Measurements from ENCODE around the gene AP2B1. TPM values are rescaled to one million over a fixed set of nuclear protein-coding genes. Genes with fewer than 3 reads are reported as not detected.

Gene AP2B1
- total RNA-seq, 2 donors from 2014 or later: 29.3 to 43.6 TPM

DNA sequence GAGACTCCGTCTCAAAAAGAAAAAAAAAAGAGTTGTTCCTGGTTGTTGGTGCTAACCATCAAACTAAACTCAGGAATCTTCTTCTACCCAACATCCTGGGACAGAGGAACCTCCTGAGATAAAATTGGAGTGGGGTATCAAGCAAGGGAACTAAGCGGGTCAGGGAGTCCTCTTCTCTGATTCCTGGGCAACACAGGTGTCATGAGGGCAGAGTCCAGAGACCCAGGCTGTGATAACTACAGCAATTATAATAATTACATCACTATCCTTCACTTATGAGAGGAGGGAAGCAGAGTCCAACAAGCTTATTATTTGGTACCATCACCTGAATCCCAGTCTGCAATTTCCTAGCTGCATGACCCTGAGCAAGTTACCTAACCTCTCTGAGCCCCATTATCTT lies 181.7 kb downstream of the AP2B1 start:
- Histone ChIP-seq H3K9me3 (no peaks in the 10 kb centered on the region), H3K36me3 (replicated peaks in 1 of 2; ENCODE audit: insufficient read depth in 1 of 2, low read depth in 2 of 2) (no peaks in the 10 kb centered on the region), H3K27me3 (no peaks in the 10 kb centered on the region), H3K27ac (no peak overlapping the region), H3K4me1 (peaks cover 10% of the 10 kb centered on the region), H3K4me3 (no peak overlapping the region)
- ATAC-seq (no peak), DNase-seq (no peak)
- intact Hi-C loops (cut with DNase I): loop anchor here (5.0 kb wide), 1 partner anchor 39 kb away; the partner anchor contains the start of gene TAF15
- 80 to 81% methylated on average over 2 of the region's 2 CpGs for WGBS, 2 donors
- TF ChIP-seq POLR2A (IDR thresholded peaks at IDR 0.05): no peak
- TF ChIP-seq, protein P1, sequence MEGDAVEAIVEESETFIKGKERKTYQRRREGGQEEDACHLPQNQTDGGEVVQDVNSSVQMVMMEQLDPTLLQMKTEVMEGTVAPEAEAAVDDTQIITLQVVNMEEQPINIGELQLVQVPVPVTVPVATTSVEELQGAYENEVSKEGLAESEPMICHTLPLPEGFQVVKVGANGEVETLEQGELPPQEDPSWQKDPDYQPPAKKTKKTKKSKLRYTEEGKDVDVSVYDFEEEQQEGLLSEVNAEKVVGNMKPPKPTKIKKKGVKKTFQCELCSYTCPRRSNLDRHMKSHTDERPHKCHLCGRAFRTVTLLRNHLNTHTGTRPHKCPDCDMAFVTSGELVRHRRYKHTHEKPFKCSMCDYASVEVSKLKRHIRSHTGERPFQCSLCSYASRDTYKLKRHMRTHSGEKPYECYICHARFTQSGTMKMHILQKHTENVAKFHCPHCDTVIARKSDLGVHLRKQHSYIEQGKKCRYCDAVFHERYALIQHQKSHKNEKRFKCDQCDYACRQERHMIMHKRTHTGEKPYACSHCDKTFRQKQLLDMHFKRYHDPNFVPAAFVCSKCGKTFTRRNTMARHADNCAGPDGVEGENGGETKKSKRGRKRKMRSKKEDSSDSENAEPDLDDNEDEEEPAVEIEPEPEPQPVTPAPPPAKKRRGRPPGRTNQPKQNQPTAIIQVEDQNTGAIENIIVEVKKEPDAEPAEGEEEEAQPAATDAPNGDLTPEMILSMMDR (IDR thresholded peaks at IDR 0.05): no peak

DNA sequence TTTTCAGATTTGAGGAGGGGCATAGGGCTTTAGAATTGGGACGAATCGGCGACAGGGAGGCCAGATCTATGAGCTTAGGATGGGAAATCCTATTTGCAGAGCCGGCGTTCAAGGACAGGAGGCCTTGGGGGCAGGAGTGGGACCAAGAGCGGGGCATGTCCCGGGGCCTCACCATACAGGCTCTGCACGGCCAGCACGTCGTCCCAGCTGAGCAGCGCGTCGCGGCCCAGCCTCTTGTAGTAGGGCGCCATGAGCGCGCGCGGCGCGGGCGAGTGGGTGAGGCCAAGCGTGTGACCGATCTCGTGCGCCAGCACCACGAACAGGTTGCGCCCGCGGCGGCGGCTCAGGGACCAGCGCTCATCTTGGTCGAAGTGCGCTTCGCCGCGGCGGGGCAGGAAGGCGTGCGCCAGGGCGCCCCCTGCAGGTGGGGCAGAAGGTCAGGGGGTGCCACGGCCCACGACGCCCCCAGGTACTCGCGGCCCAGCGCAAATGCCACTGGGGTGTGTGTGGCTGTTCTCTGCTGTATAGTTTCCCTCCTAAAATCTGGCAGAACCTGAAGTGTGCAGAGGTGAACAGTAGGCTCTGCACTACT lies 182.9 kb downstream of the AP2B1 start:
- no peak overlapping the region for H3K4me3 ChIP-seq
- peaks cover 3% of the 10 kb centered on the region for H3K4me1 ChIP-seq
- no peaks in the 10 kb centered on the region for H3K27me3 ChIP-seq
- intact Hi-C loops (cut with DNase I): loop anchor here (5.0 kb wide), 1 partner anchor 37 kb away; the partner anchor contains the start of gene TAF15
- H3K9me3 ChIP-seq: no peaks in the 10 kb centered on the region
- no peaks in the 10 kb centered on the region for H3K36me3 ChIP-seq (replicated peaks in 1 of 2; ENCODE audit: insufficient read depth in 1 of 2, low read depth in 2 of 2)
- no peak for DNase-seq
- WGBS, 2 donors: 80 to 81% methylated on average over 38 to 40 of the region's 48 CpGs
- TF ChIP-seq POLR2A (IDR thresholded peaks at IDR 0.05): no peak
- TF ChIP-seq, protein P1 (IDR thresholded peaks at IDR 0.05): no peak
- no peak for ATAC-seq
- H3K27ac ChIP-seq: no peak overlapping the region

DNA sequence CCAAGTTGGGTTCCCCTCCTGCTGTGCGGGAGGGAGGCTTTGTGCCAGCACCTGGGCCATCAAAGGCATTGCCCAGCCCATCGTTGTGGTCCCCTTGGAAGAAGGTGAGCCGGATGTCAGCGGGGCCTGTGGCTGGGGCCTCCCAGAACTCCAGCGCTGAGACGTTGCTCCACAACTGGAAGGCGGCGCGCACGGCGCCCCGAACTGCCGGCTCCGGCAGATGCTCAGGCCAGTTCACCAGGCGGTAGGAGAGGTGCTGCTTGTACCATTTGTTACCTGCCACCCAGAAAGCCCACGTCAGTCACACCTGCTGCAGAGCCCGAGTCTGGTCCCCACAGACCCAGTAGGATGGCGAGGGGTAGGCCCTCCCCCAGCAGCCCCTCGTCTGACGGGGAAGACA lies 186.0 kb downstream of the AP2B1 start:
- WGBS, 2 donors: 82% methylated on average over 20 of the region's 20 CpGs; no CpG with 5 or more reads in 1 of the 2 donors
- Histone ChIP-seq H3K27ac (no peak overlapping the region), H3K4me3 (no peak overlapping the region), H3K4me1 (peaks cover 9% of the 10 kb centered on the region), H3K9me3 (no peaks in the 10 kb centered on the region), H3K27me3 (no peaks in the 10 kb centered on the region), H3K36me3 (replicated peaks in 1 of 2; ENCODE audit: insufficient read depth in 1 of 2, low read depth in 2 of 2) (no peaks in the 10 kb centered on the region)
- DNase-seq (no peak), ATAC-seq (no peak)
- intact Hi-C loops (cut with DNase I): no loop called here
- TF ChIP-seq POLR2A (IDR thresholded peaks at IDR 0.05): no peak
- TF ChIP-seq, protein P1 (IDR thresholded peaks at IDR 0.05): no peak

DNA sequence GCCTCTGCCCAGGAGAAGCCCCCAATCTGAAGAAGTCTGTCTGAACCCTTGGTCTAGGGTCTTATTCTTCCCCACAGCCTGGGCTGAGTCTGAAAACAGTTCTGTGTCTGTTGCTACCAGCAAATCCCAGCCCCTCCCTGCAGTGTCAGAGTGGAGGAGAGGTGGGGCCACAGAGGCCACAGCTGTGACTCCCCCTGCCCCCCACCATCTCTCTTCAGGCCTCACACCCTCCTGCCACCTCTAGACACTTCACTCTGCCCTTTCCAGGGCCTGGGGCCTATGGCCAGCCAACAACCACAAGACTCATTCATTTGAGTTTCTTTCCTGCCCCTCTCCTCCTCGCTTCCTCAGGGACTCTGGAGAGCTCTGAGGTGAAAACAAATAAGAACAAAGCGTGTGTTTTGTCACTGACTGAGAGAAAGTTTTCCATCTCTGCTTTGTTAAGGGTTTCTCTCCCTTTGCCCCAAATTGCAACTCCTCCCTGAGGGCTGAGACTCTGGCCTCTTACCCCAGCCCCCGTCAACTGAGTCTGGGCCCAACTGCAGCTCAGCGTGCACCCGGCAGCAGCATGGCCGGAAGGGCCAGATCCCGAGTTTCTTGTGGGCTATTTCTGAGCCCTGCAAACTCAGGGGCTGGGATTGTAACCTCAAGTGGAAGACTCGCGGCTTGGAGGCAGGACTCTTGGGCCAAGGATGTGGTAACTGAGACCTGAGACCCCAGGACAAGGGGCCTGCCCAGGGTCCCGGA lies 186.7 kb downstream of the AP2B1 start:
- DNase-seq (no peak), ATAC-seq (no peak)
- no peak for TF ChIP-seq POLR2A (IDR thresholded peaks at IDR 0.05)
- TF ChIP-seq, protein P1 (IDR thresholded peaks at IDR 0.05): no peak
- 81 to 85% methylated on average over 6 to 10 of the region's 10 CpGs for WGBS, 2 donors
- peaks cover 9% of the 10 kb centered on the region for H3K4me1 ChIP-seq
- no peaks in the 10 kb centered on the region for H3K27me3 ChIP-seq
- no peaks in the 10 kb centered on the region for H3K36me3 ChIP-seq (replicated peaks in 1 of 2; ENCODE audit: insufficient read depth in 1 of 2, low read depth in 2 of 2)
- no peaks in the 10 kb centered on the region for H3K9me3 ChIP-seq
- H3K4me3 ChIP-seq: no peak overlapping the region
- H3K27ac ChIP-seq: no peak overlapping the region
- intact Hi-C loops (cut with DNase I): no loop called here

Data from body of pancreas (tissue), 4 donors.